Skeletal muscle cell (primary cell): ENCODE results near the gene INPP5J.

Source experiments
- DNase-seq: peaks from one replicate; pipeline ENCODE4 v3.0.0-alpha.2; 2010; ENCODE audit warnings: low read depth
- H3K4me3 ChIP-seq: 2 replicates; pipeline ENCODE4 v1.5.1; 2011; ENCODE audit warnings: low read depth, mild to moderate bottlenecking, control low read depth, low read length, moderate library complexity

INPP5J gene

DNA sequence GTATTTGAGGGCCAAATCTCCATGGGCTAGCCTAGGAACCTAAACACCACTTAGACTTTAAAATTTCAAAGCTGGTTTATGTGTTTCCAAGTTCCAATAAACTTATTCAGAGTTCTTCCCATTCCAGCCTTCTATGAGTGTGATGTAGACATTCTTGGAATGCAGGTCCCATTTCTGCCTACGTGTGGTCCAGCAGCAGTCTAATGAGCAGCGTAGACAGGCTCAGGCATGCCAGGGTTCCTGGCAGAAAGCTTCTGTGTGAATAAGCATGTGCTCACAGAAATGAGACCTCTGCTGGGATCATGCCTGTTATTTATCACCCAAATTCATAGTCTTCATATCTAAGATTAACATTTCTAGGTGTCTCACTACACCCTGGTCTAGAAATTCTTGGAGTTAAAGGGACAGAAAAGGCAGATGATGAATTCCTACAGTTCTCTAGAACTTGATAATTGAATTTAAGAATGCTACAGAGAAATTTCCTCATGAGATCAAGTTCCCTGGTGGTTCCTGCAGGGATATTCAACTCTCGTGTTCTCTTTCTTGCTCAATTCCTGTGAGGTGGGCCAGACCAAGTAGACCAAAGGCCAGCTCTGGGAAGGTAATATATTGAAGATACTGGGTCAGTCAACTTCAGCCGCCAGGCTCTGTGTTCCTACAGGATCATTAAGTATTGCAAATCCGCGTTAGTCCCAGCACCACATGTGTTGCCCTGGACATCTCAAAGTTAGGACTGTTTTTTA is 54.8 kb downstream of the INPP5J start:
- no peak overlapping the region for H3K4me3 ChIP-seq
- peak; percentile 69 for DNase-seq

DNA sequence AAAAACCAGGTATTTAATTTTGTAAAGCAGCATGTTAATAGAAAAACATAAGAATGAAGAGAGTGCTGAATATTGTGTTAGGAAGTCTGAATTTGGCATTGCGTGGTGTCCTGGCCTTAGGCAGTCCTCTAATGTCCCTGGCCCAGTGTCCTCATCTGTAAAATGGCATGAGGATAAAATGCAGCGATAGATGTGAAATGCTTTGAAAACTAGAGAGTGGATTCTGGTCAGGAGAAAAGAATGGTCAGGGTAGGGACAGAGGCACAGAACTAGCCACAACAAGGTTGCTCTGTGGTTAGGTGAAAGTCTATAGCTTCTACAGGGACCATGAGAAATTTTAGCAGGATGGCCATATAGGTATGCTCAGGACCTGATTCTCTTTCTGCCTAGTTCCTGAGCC is 56.1 kb downstream of the INPP5J start:
- no peak overlapping the region for H3K4me3 ChIP-seq
- DNase-seq, result no peak

DNA sequence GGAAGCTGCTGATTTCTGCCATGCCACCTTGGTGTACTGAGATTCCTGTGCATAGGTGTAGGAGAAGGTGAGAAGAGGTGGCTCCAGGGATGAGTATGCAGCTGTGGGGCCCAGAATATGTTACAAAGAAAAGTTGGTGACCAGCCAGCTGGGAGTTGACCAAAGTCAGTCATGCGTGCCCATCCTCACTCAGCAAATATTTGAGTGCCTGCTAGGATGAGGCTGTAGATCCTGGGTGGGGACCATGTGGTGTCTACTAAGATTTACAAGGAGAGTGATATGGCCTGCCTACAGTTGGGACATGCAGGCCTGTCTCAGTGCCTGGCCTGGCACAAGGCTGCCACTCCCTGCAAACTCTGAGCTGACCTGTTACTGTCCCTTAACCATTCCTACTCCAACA is 56.6 kb downstream of the INPP5J start:
- no peak overlapping the region for H3K4me3 ChIP-seq
- DNase-seq, result no peak

DNA sequence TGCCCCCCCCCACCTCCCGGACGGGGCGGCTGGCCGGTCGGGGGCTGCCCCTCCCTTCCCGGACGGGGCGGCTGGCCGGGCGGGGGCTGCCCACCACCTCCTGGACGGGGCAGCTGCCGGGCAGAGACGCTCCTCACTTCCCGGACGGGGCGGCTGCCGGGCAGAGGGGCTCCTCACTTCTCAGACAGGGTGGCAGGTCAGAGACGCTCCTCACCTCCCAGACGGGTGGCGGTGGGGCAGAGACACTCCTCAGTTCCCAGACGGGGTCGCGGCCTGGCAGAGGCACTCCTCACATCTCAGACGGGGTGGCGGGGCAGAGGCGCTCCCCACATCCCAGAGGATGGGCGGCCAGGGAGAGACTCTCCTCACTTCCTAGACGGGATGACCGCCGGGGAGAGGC is 61.2 kb downstream of the INPP5J start:
- H3K4me3 ChIP-seq, result no peak overlapping the region
- DNase-seq, result no peak
